ENCODE measurements around the gene RAB21. TPM values are rescaled to one million over a fixed set of nuclear protein-coding genes. Genes with fewer than 3 reads are reported as not detected.

RAB21 gene
- total and polyA plus RNA-seq, 12 donors: 10.2 to 271 (median 187) TPM

- ATAC-seq (no peak), DNase-seq (no peak)
- Histone ChIP-seq H3K27ac (no peak overlapping the region), H3K27me3 (no peaks in the 10 kb centered on the region), H3K4me3 (no peak overlapping the region), H3K9me3 (no peaks in the 10 kb centered on the region), H3K4me1 (peaks cover 4 to 75% (median 62%) of the 10 kb centered on the region in 9 donors), H3K36me3 (peaks cover 0 to 64% (median 25%) of the 10 kb centered on the region in 9 donors)
- 64 to 67% methylated on average over 2 of the region's 2 CpGs for WGBS, 2 donors
- intact Hi-C loops (cut with DNase I): loop anchor here in 1 of 10 donors (10.0 kb wide), 1 partner anchor 74 kb away; no protein-coding TSS in a partner anchor
- no peak for TF ChIP-seq CTCF (IDR thresholded peaks at IDR 0.05)
Measured at GRCh38 chr12:71771069-71771468, 16.4 kb downstream of the RAB21 start.

- no peak for ATAC-seq
- DNase-seq: no peak
- Histone ChIP-seq H3K4me3 (no peak overlapping the region), H3K36me3 (peaks cover 0 to 81% (median 26%) of the 10 kb centered on the region in 9 donors), H3K27me3 (no peaks in the 10 kb centered on the region), H3K27ac (no peak overlapping the region), H3K9me3 (no peaks in the 10 kb centered on the region), H3K4me1 (peaks cover 0 to 60% (median 46%) of the 10 kb centered on the region in 9 donors)
- intact Hi-C loops (cut with DNase I): loop anchor here in 1 of 10 donors (10.0 kb wide), 1 partner anchor 72 kb away; no protein-coding TSS in a partner anchor
- TF ChIP-seq CTCF (IDR thresholded peaks at IDR 0.05): no peak
Measured at GRCh38 chr12:71772735-71773134, 18.1 kb downstream of the RAB21 start.

- Histone ChIP-seq H3K36me3 (peaks cover 0 to 89% (median 29%) of the 10 kb centered on the region in 9 donors), H3K9me3 (no peaks in the 10 kb centered on the region), H3K27ac (peak overlapping the region in 3 of 10 donors; percentile 7 to 26 (median 15)), H3K4me1 (peaks cover 0 to 25% (median 11%) of the 10 kb centered on the region in 9 donors), H3K4me3 (no peak overlapping the region), H3K27me3 (no peaks in the 10 kb centered on the region)
- WGBS, 2 donors: 10 to 11% methylated on average over 3 of the region's 3 CpGs
- ATAC-seq: peak in 5 of 8 donors; percentile 46 to 75 (median 61)
- DNase-seq: peak in 1 of 2 donors; percentile 47
- peak; percentile 45 to 85 (median 72) for TF ChIP-seq CTCF (IDR thresholded peaks at IDR 0.05)
- intact Hi-C loops (cut with DNase I): loop anchor here in 6 of 10 donors (5.0 to 10.0 kb wide), 4 partner anchors 62 to 154 kb away; partner anchors contain the start of gene TPH2 (in 1 of the 6)
Measured at GRCh38 chr12:71780237-71780822, 25.7 kb downstream of the RAB21 start.

- H3K9me3 ChIP-seq: no peaks in the 10 kb centered on the region
- TF ChIP-seq CTCF (IDR thresholded peaks at IDR 0.05): no peak
- peaks cover 0 to 89% (median 28%) of the 10 kb centered on the region in 9 donors for H3K36me3 ChIP-seq
- 75 to 82% methylated on average over 4 of the region's 4 CpGs for WGBS, 2 donors
- intact Hi-C loops (cut with DNase I): loop anchor here in 6 of 10 donors (5.0 to 10.0 kb wide), 4 partner anchors 60 to 153 kb away; partner anchors contain the start of gene TPH2 (in 1 of the 6)
- DNase-seq (no peak), ATAC-seq (no peak)
- H3K4me3 ChIP-seq: no peak overlapping the region
- peaks cover 0 to 30% (median 11%) of the 10 kb centered on the region in 9 donors for H3K4me1 ChIP-seq
- H3K27ac ChIP-seq: no peak overlapping the region
- no peaks in the 10 kb centered on the region for H3K27me3 ChIP-seq
Measured at GRCh38 chr12:71782017-71782416, 27.4 kb downstream of the RAB21 start.

Measured in heart right ventricle (tissue), 16 donors.